ENCODE results near the gene FUT2. TPM values are rescaled to one million over a fixed set of nuclear protein-coding genes. Genes with fewer than 3 reads are reported as not detected.
"Not testable (repeated sequence)": the region's sequence is repeated elsewhere in the genome, so short reads cannot be mapped to it uniquely, and the experiment has no call there.

The FUT2 gene
- total RNA-seq, 6 experiments from 2014 or later = not detected

DNA sequence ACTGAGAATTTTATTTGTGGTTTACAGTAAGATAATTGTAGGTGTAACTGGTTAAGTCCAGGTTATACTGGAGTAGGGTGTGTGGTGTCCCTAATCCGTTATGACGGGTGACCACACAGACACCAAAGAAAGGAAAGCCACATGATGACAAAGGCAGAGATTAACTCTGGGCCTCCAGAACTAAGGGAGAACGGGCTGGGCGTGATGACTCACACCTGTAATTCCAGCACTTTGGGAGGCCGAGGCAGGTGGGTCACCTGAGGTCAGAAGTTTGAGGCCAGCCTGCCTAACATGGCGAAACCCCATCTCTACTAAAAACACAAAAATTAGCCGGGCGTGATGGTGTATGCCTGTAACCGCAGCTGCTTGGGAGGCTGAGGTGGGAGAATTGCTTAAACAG lies 10.2 kb upstream of the FUT2 start:
- no peaks in the 10 kb centered on the region for H3K4me1 Mint-ChIP-seq (ENCODE audit: low read depth)
- H3K27ac Mint-ChIP-seq = no peak overlapping the region
- no peak for DNase-seq
- H3K9me3 Mint-ChIP-seq = no peaks in the 10 kb centered on the region
- H3K27me3 Mint-ChIP-seq (ENCODE audit: insufficient read depth) = peaks cover 9% of the 10 kb centered on the region
- H3K4me3 Mint-ChIP-seq = no peak overlapping the region
- no peaks in the 10 kb centered on the region for H3K36me3 Mint-ChIP-seq (ENCODE audit: low read depth)
- TF ChIP-seq, protein P1, sequence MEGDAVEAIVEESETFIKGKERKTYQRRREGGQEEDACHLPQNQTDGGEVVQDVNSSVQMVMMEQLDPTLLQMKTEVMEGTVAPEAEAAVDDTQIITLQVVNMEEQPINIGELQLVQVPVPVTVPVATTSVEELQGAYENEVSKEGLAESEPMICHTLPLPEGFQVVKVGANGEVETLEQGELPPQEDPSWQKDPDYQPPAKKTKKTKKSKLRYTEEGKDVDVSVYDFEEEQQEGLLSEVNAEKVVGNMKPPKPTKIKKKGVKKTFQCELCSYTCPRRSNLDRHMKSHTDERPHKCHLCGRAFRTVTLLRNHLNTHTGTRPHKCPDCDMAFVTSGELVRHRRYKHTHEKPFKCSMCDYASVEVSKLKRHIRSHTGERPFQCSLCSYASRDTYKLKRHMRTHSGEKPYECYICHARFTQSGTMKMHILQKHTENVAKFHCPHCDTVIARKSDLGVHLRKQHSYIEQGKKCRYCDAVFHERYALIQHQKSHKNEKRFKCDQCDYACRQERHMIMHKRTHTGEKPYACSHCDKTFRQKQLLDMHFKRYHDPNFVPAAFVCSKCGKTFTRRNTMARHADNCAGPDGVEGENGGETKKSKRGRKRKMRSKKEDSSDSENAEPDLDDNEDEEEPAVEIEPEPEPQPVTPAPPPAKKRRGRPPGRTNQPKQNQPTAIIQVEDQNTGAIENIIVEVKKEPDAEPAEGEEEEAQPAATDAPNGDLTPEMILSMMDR (IDR thresholded peaks at IDR 0.05) = no peak

DNA sequence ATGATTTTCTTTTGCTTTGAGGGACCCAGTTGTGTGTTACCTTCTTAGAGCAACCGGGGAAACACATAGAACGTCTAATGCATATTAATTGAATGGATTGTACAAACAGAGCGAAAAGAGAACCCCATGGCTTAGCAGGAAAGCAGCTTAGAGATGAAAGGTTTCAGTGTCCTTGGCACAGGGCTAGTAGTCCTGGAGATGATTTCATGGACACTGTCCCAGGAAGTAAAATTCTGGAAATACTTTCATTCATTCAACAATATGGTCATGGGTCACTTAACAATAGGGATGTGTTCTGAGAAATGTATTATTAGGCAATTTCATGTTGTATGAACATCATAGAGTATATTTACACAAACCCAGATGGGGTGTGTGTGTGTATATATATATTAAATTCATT lies 9.7 kb upstream of the FUT2 start:
- Mint-ChIP-seq H3K9me3 (no peaks in the 10 kb centered on the region), H3K27ac (no peak overlapping the region), H3K27me3 (ENCODE audit: insufficient read depth) (peaks cover 9% of the 10 kb centered on the region), H3K4me1 (ENCODE audit: low read depth) (no peaks in the 10 kb centered on the region), H3K36me3 (ENCODE audit: low read depth) (no peaks in the 10 kb centered on the region), H3K4me3 (no peak overlapping the region)
- TF ChIP-seq, protein P1 (IDR thresholded peaks at IDR 0.05) = no peak
- DNase-seq = no peak

DNA sequence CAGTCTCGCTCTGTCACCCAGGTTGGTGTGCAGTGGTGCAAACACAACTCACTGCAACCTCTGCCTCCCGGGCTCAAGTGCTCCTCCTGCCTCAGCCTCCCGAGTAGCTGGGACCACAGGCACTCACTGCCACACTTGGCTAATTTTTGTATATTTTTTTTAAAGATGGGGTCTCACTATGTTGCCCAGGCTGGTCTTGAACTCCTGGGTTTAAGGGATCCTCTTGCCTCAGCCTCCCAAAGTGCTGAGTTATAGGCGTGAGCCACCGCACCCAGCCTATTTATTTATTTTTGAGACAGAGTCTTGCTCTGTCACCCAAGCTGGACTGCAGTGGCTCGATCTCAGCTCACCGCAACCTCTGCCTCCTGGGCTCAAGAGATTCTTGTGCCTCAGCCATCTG lies 9.1 kb upstream of the FUT2 start:
- DNase-seq; H3K9me3 Mint-ChIP-seq; H3K27ac Mint-ChIP-seq; H3K4me1 Mint-ChIP-seq (ENCODE audit: low read depth); H3K4me3 Mint-ChIP-seq; H3K27me3 Mint-ChIP-seq (ENCODE audit: insufficient read depth); H3K36me3 Mint-ChIP-seq (ENCODE audit: low read depth): not testable (repeated sequence)

DNA sequence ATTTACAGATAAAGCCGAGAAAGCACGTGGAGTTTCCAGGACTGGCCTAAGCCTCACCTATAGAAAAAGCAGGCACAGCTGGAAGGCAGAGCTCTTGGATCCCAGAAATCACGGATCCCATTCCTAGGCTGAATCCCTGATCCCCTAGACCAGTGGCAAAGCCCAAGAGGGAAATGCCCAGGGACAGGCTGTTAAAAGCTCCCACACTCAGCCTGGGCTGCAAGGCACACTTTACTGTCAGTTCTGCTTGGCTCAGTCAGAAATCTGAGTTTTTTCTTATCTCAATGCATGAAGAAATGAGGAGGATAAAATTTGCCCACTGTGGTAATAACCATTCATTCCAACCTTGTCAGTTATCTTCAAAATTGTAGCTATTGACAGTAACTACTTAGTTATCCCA lies 8.0 kb upstream of the FUT2 start:
- Mint-ChIP-seq H3K27me3 (ENCODE audit: insufficient read depth) (peaks cover 18% of the 10 kb centered on the region), H3K4me3 (no peak overlapping the region), H3K9me3 (no peaks in the 10 kb centered on the region), H3K27ac (no peak overlapping the region), H3K4me1 (ENCODE audit: low read depth) (no peaks in the 10 kb centered on the region), H3K36me3 (ENCODE audit: low read depth) (no peaks in the 10 kb centered on the region)
- TF ChIP-seq, protein P1 (IDR thresholded peaks at IDR 0.05) = no peak
- no peak for DNase-seq

DNA sequence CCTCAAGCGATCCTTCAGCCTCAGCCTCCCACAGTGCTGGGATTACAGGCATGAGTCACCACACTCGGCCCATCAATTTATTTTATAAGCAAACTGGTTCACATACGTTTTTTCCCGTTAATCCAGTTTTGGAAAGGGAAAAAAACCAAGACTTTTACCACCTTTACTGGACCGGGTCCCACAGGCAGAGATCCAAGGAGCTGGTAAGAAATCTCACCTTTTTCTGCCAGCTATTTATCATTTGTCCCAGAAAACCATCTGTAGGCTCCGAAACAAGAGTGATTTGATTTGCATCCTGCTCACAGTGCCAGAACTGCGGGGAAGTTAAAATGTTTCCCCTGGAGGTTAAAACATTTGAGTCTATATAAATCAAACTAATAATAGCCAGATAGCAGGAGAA lies 6.3 kb upstream of the FUT2 start:
- Mint-ChIP-seq H3K4me3 (no peak overlapping the region), H3K27me3 (ENCODE audit: insufficient read depth) (peaks cover 21% of the 10 kb centered on the region), H3K9me3 (no peaks in the 10 kb centered on the region), H3K36me3 (ENCODE audit: low read depth) (no peaks in the 10 kb centered on the region), H3K27ac (no peak overlapping the region), H3K4me1 (ENCODE audit: low read depth) (no peaks in the 10 kb centered on the region)
- TF ChIP-seq, protein P1 (IDR thresholded peaks at IDR 0.05) = no peak
- DNase-seq = no peak

DNA sequence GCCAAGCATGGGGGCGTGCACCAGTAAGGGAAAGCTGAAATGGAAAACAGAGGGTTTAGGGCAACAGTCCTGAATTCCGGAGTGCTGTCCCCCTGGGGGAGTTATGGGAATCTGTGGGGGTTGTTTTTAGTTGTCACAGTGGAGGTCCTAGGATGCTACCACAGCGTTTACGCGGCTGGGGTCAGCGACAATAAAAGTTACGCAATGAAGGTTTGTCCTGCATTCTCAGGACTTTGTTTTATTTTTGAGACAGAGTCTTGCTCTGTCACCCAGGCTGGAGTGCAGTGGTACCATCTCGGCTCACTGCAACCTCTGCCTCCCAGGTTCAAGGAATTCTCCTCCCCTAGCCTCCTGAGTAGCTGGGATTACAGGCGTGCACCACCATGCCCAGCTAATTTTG lies 2.1 kb upstream of the FUT2 start:
- peaks cover 19% of the 10 kb centered on the region for H3K27me3 Mint-ChIP-seq (ENCODE audit: insufficient read depth)
- not testable (repeated sequence) for H3K9me3 Mint-ChIP-seq; DNase-seq; H3K27ac Mint-ChIP-seq; H3K4me3 Mint-ChIP-seq; H3K36me3 Mint-ChIP-seq (ENCODE audit: low read depth); H3K4me1 Mint-ChIP-seq (ENCODE audit: low read depth)

DNA sequence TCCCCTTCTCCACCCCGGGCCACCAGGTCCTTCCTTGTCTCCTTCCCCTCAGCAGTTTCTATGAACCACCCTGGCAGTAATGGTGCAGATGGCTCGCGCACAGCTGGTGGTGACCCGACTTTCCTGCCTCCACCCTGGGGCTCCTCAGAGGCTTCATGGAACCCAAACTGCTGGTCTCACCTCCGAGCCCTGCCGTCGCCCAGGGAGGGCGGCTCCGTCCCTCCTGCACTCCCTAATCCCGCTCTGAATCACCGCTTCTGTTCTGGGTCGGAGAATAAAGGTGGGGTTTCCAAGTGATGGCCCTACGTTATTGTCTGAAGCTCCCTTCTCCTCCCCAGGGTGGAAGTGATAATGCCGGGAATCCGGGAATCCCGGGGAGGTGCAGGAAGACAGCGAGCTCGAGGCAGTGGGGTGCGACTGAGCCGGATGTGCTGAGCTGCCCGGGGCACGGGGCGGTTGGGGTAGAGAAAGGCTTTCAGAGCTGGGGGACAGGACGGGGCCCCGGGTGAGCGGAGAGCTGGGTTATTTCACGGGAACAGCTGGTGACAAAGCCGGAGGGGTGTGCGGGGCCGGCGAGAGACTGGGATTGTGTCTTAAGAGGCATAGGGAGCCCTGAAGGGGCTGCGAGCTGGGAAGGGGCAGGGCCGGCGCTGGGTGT lies 711 bp downstream of the FUT2 start:
- no peaks in the 10 kb centered on the region for H3K36me3 Mint-ChIP-seq (ENCODE audit: low read depth)
- TF ChIP-seq, protein P1 (IDR thresholded peaks at IDR 0.05) = no peak
- H3K9me3 Mint-ChIP-seq = no peaks in the 10 kb centered on the region
- no peak for DNase-seq
- no peak overlapping the region for H3K27ac Mint-ChIP-seq
- peaks cover 20% of the 10 kb centered on the region for H3K4me1 Mint-ChIP-seq (ENCODE audit: low read depth)
- H3K4me3 Mint-ChIP-seq = peak overlapping the region; percentile 26; the same call in 1 of the 2 replicates
- H3K27me3 Mint-ChIP-seq (ENCODE audit: insufficient read depth) = peaks cover 22% of the 10 kb centered on the region

All from HFFc6 (cell line).